H1 (cell line): ENCODE measurements around the gene MRPL50. TPM values are rescaled to one million over a fixed set of nuclear protein-coding genes. Genes with fewer than 3 reads are reported as not detected.

Experiments used
- CTCF ChIA-PET: fragments of 300-600 bp; sonication (Branson Sonifier 250); formaldehyde crosslinking; loops from one replicate; lab custom pipeline; 2021; ENCODE audit not compliant: partially characterized antibody; lab: Charles Lee
- POLR2A ChIA-PET: fragments of 300-600 bp; sonication (Branson Sonifier 250); formaldehyde crosslinking; loops from one replicate; lab custom pipeline; 2021; ENCODE audit warnings: inconsistent platforms; ENCODE audit not compliant: partially characterized antibody; lab: Charles Lee
- DNase-seq, 2 experiments: peaks; one replicate each; pipeline versions ENCODE4 v3.0.0 to v3.0.0-alpha.2; 2010 to 2022; ENCODE audit warnings: low spot score in 2 of 2, low read depth in 1 of 2, mixed read lengths in 1 of 2
- FAIRE-seq: peaks from 2 replicates; lab custom pipeline; 2011; peaks lifted over from hg19 to GRCh38; lab: Jason Lieb, UNC
- H2AFZ ChIP-seq: 2 replicates; pipeline ENCODE4 v1.8.1; 2012; ENCODE audit warnings: low read length, inconsistent platforms
- H2AK5ac ChIP-seq: 2 replicates; pipeline ENCODE4 v1.6.1; 2013; ENCODE audit warnings: low read depth, low read length
- H2BK120ac ChIP-seq: replicated peaks from 2 replicates; pipeline ENCODE3; 2013; ENCODE audit warnings: low read depth, low read length, inconsistent platforms
- H2BK12ac ChIP-seq: 2 replicates; pipeline ENCODE4 v1.6.1; 2013; ENCODE audit warnings: low read depth, low read length
- H2BK15ac ChIP-seq: 2 replicates; pipeline ENCODE4 v1.6.1; 2013; ENCODE audit warnings: low read length
- H2BK20ac ChIP-seq: 2 replicates; pipeline ENCODE4 v1.6.1; 2013; ENCODE audit warnings: low read length
- H2BK5ac ChIP-seq: 2 replicates; pipeline ENCODE4 v1.6.1; 2013; ENCODE audit warnings: low read depth, low read length
- H3K14ac ChIP-seq: 2 replicates; pipeline ENCODE4 v1.6.1; 2013; ENCODE audit warnings: inconsistent platforms; ENCODE audit not compliant: insufficient read length
- H3K18ac ChIP-seq: 2 replicates; pipeline ENCODE4 v1.6.1; 2013; ENCODE audit warnings: low read length; ENCODE audit errors: extremely low read depth
- H3K23ac ChIP-seq: 2 replicates; pipeline ENCODE4 v1.6.1; 2013; ENCODE audit warnings: inconsistent platforms; ENCODE audit not compliant: insufficient read length
- H3K23me2 ChIP-seq: 2 replicates; pipeline ENCODE4 v1.6.1; 2013; ENCODE audit warnings: low read depth, low read length
- H3K27ac ChIP-seq: 2 replicates; pipeline ENCODE4 v1.6.1; 2011; ENCODE audit warnings: low read depth, low read length, inconsistent platforms
- H3K27me3 ChIP-seq, 4 experiments: replicated peaks in 1 of 4; 1 replicate in 1 of 4; 2 replicates in 3 of 4; pipeline versions ENCODE4 v1.6.1 to v1.8.1; 2011 to 2013; ENCODE audit warnings: low read length in 3 of 4, mild to moderate bottlenecking in 3 of 4, inconsistent platforms in 2 of 4, mixed read lengths in 2 of 4, moderate library complexity in 1 of 4; ENCODE audit not compliant: control insufficient read depth in 3 of 4, insufficient read depth in 3 of 4; ENCODE audit errors: extremely low read depth in 1 of 4
- H3K36me3 ChIP-seq, 4 experiments: 2 replicates each; pipeline versions ENCODE4 v1.6.1 to v1.8.1; 2011 to 2013; ENCODE audit warnings: mild to moderate bottlenecking in 4 of 4, low read length in 3 of 4, moderate library complexity in 2 of 4, control low read depth in 1 of 4, inconsistent platforms in 1 of 4; ENCODE audit not compliant: insufficient read depth in 4 of 4, control insufficient read depth in 2 of 4
- H3K4ac ChIP-seq: replicated peaks from 2 replicates; pipeline ENCODE3; 2013; ENCODE audit warnings: low read length, low read depth, mixed read lengths, inconsistent platforms; ENCODE audit not compliant: insufficient read length
- H3K4me1 ChIP-seq, 4 experiments: replicated peaks in 1 of 4; 1 replicate in 1 of 4; 2 replicates in 3 of 4; pipeline versions ENCODE4 v1.6.1 to v1.8.1; 2011 to 2013; ENCODE audit warnings: low read length in 3 of 4, inconsistent platforms in 2 of 4, mixed read lengths in 1 of 4; ENCODE audit not compliant: insufficient read depth in 4 of 4, control insufficient read depth in 3 of 4
- H3K4me2 ChIP-seq, 2 experiments: 2 replicates each; pipeline versions ENCODE4 v1.6.1 to v1.8.1; 2011 to 2013; ENCODE audit warnings: low read depth in 2 of 2, low read length in 2 of 2, control low read depth in 1 of 2, inconsistent platforms in 1 of 2, mild to moderate bottlenecking in 1 of 2; ENCODE audit not compliant: insufficient read depth in 1 of 2
- H3K4me3 ChIP-seq, 4 experiments: fragments of 200-600, 300-600 bp in 1 of 4; sonication (generic), shearing (Covaris generic), sonication (Bioruptor Twin) in 1 of 4; 2 replicates each; pipeline versions ENCODE4 v1.5.1 to v1.8.1; 2011 to 2016; ENCODE audit warnings: low read length in 4 of 4, low read depth in 3 of 4, control low read depth in 2 of 4, inconsistent platforms in 2 of 4, mild to moderate bottlenecking in 2 of 4, mixed read lengths in 1 of 4, moderate library complexity in 1 of 4; ENCODE audit not compliant: insufficient read depth in 2 of 4; ENCODE audit errors: extremely low read depth in 1 of 4
- H3K56ac ChIP-seq: replicated peaks from 2 replicates; pipeline ENCODE3; 2013; ENCODE audit warnings: low read depth, mild to moderate bottlenecking, mixed read lengths, low read length, inconsistent platforms; ENCODE audit not compliant: insufficient read length
- H3K79me1 ChIP-seq: 2 replicates; pipeline ENCODE4 v1.6.1; 2013; ENCODE audit warnings: low read depth, low read length, control low read depth
- H3K79me2 ChIP-seq, 2 experiments: 2 replicates each; pipeline versions ENCODE4 v1.6.1 to v1.8.1; 2012 to 2013; ENCODE audit warnings: low read length in 2 of 2, mild to moderate bottlenecking in 2 of 2, inconsistent platforms in 1 of 2; ENCODE audit not compliant: insufficient read depth in 2 of 2, control insufficient read depth in 1 of 2
- H3K9ac ChIP-seq, 4 experiments: replicated peaks in 1 of 4; 1 replicate in 1 of 4; 2 replicates in 3 of 4; pipeline versions ENCODE4 v1.6.1 to v1.8.1; 2011 to 2013; ENCODE audit warnings: low read depth in 3 of 4, low read length in 3 of 4, control low read depth in 2 of 4, mild to moderate bottlenecking in 2 of 4, moderate library complexity in 2 of 4, inconsistent platforms in 1 of 4; ENCODE audit errors: extremely low read depth in 1 of 4
- H3K9me3 ChIP-seq, 2 experiments: 2 replicates each; pipeline versions ENCODE4 v1.6.1 to v1.8.1; 2012 to 2013; ENCODE audit warnings: mild to moderate bottlenecking in 2 of 2, moderate library complexity in 2 of 2, control low read depth in 1 of 2, inconsistent platforms in 1 of 2, low read depth in 1 of 2, low read length in 1 of 2, mixed read lengths in 1 of 2; ENCODE audit not compliant: insufficient read depth in 2 of 2
- H4K20me1 ChIP-seq, 2 experiments: replicated peaks in 1 of 2; 2 replicates each; pipeline versions ENCODE3 to v1.8.1; 2011 to 2013; ENCODE audit warnings: inconsistent platforms in 2 of 2, low read length in 2 of 2, mild to moderate bottlenecking in 1 of 2; ENCODE audit not compliant: insufficient read depth in 2 of 2, control insufficient read depth in 1 of 2
- H4K5ac ChIP-seq: 2 replicates; pipeline ENCODE4 v1.6.1; 2013; ENCODE audit warnings: low read length, low read depth, mixed read lengths, inconsistent platforms; ENCODE audit not compliant: insufficient read length
- H4K8ac ChIP-seq: 2 replicates; pipeline ENCODE4 v1.8.0; 2013; ENCODE audit warnings: mild to moderate bottlenecking, moderate library complexity, low read length, inconsistent platforms; ENCODE audit not compliant: insufficient read depth; ENCODE audit errors: extremely low read depth
- H4K91ac ChIP-seq: replicated peaks from 2 replicates; pipeline ENCODE3; 2013; ENCODE audit warnings: low read length, mixed read lengths, inconsistent platforms; ENCODE audit not compliant: insufficient read length
- CBX5 ChIP-seq: fragments of 300-800, 300-1000 bp; sonication (generic); IDR thresholded peaks from 2 replicates; pipeline ENCODE4 v1.7.1; 2016; ENCODE audit warnings: antibody characterized with exemption, low read length, low read depth
- CBX8 ChIP-seq: fragments of 300-800, 300-1000 bp; sonication (generic); IDR thresholded peaks from 2 replicates; pipeline ENCODE4 v1.7.1; 2016; ENCODE audit warnings: low read depth, low read length, borderline replicate concordance
- CHD2 ChIP-seq: IDR thresholded peaks from 2 replicates; pipeline ENCODE4 v1.6.1; 2012; ENCODE audit warnings: low read length, improper control_type of control experiment
- EZH2 ChIP-seq: fragments of 200-600 bp; sonication (generic); IDR thresholded peaks from 2 replicates; pipeline ENCODE4 v1.7.1; 2012; ENCODE audit warnings: low read depth, mild to moderate bottlenecking, moderate library complexity, low read length, inconsistent platforms; ENCODE audit not compliant: severe bottlenecking
- GABPA ChIP-seq: IDR thresholded peaks from 2 replicates; pipeline ENCODE4 v1.6.1; 2011; ENCODE audit warnings: mild to moderate bottlenecking, low read length, moderate library complexity, borderline replicate concordance; ENCODE audit not compliant: insufficient read depth
- KDM4A ChIP-seq: IDR thresholded peaks from one replicate; pipeline ENCODE4 v1.7.1; 2012; ENCODE audit warnings: low read depth, mild to moderate bottlenecking, moderate library complexity, low read length, inconsistent platforms; ENCODE audit not compliant: severe bottlenecking
- KDM5A ChIP-seq: fragments of 200-600 bp; IDR thresholded peaks from 2 replicates; pipeline ENCODE4 v1.7.1; 2012; ENCODE audit warnings: mild to moderate bottlenecking, low read length, inconsistent platforms, mixed read lengths
- NANOG ChIP-seq: IDR thresholded peaks from 2 replicates; pipeline ENCODE4 v1.6.1; 2011; ENCODE audit warnings: low read length, low read depth, mild to moderate bottlenecking, inconsistent platforms; ENCODE audit not compliant: insufficient read depth, poor library complexity, severe bottlenecking
- POU5F1 ChIP-seq: IDR thresholded peaks from 2 replicates; pipeline ENCODE4 v1.6.1; 2011; ENCODE audit warnings: low read depth, mild to moderate bottlenecking, low read length, moderate library complexity
- SAP30 ChIP-seq: fragments of 300-600 bp; sonication (generic); IDR thresholded peaks from 2 replicates; pipeline ENCODE4 v1.7.1; 2012; ENCODE audit warnings: low read length, moderate library complexity, mild to moderate bottlenecking, inconsistent platforms; ENCODE audit not compliant: insufficient read depth, insufficient replicate concordance
- SIN3A ChIP-seq, 2 experiments: IDR thresholded peaks in 1 of 2; conservative IDR thresholded peaks in 1 of 2; 2 replicates each; pipeline ENCODE4 v1.6.1; 2011 to 2012; ENCODE audit warnings: low read length in 2 of 2, improper control_type of control experiment in 1 of 2, low read depth in 1 of 2, mild to moderate bottlenecking in 1 of 2
- SRF ChIP-seq: IDR thresholded peaks from 2 replicates; pipeline ENCODE4 v1.6.1; 2011; ENCODE audit warnings: mild to moderate bottlenecking, low read depth, low read length, moderate library complexity
- TCF12 ChIP-seq: IDR thresholded peaks from 2 replicates; pipeline ENCODE4 v1.6.1; 2011; ENCODE audit warnings: low read depth, mild to moderate bottlenecking, low read length
- TEAD4 ChIP-seq: IDR thresholded peaks from 2 replicates; pipeline ENCODE4 v1.6.1; 2012; ENCODE audit warnings: low read depth, low read length, inconsistent platforms, mixed read lengths
- WGBS, 2 experiments: shearing (Covaris generic) in 1 of 2; methylation state at CpG; one replicate each; pipeline versions ENCODE4 v1.1.6 to v1.1.7; 2013 to 2015; ENCODE audit warnings: low lambda C conversion rate in 2 of 2, mixed read lengths in 2 of 2, inconsistent platforms in 1 of 2, low coverage in 1 of 2, missing lambda C conversion rate in 1 of 2; ENCODE audit not compliant: insufficient replicate concordance in 2 of 2, insufficient coverage in 1 of 2, insufficient read length in 1 of 2; ENCODE audit errors: extremely low coverage in 1 of 2, missing lambda C conversion rate in 1 of 2; 5-methylcytosine and 5-hydroxymethylcytosine counted together
- polyA plus RNA-seq, 7 experiments: library from polyadenylated mRNA; depleted of rRNA in 3 of 7; stranded (reverse) in 5 of 7; unstranded in 2 of 7; fragments of >200 nt in 5 of 7; fragments of 200-250 nt in 2 of 7; gene quantifications; 1 replicate in 5 of 7; 2 replicates in 1 of 7; 4 replicates in 1 of 7; pipeline versions ENCODE4 v1.2.1 to v1.2.3, GENCODE V29; 2011 to 2013; ENCODE audit warnings: missing spikeins in 2 of 7, mixed read lengths in 2 of 7
- total RNA-seq: library from RNA; stranded (reverse); fragmentation: NEBNext Ultra II Directional; extraction: Animal tissue kit (Norgen Biotek cat#: 25700); gene quantifications from 2 replicates; pipeline ENCODE4 v1.2.1, GENCODE V29; 2021

MRPL50 gene
- total and polyA plus RNA-seq, 2 of the 8 experiments (the other 6 are each of a cell fraction or from before 2014, with no cell fraction given) = 17.8 to 25.1 TPM

GRCh38 chr9:101419863-101420262, 21.4 kb upstream of the MRPL50 start:
- DNase-seq = no peak
- no peak overlapping the region for H3K23ac ChIP-seq
- no peaks in the 10 kb centered on the region for H3K9me3 ChIP-seq
- no peaks in the 10 kb centered on the region for H3K79me1 ChIP-seq
- H2BK12ac ChIP-seq = no peak overlapping the region
- no peak overlapping the region for H2BK20ac ChIP-seq
- no peaks in the 10 kb centered on the region for H3K4me1 ChIP-seq
- no peak overlapping the region for H3K4ac ChIP-seq
- H2BK5ac ChIP-seq = no peak overlapping the region
- no peak overlapping the region for H3K14ac ChIP-seq
- H4K8ac ChIP-seq = no peak overlapping the region
- ChIA-PET CTCF (interaction anchor here (1.3 to 2.1 kb wide), 3 partner anchors 31 to 110 kb away, joined by 3 to 5 read pairs (median 4); no protein-coding TSS in a partner anchor), POLR2A (interaction anchor here (1.5 to 2.6 kb wide), 2 partner anchors 8 to 21 kb away, joined by 6 read pairs; partner anchors contain the start of genes MRPL50 and ZNF189)
- H3K9ac ChIP-seq = no peak overlapping the region
- H2AK5ac ChIP-seq = no peak overlapping the region
- no peak overlapping the region for H3K4me3 ChIP-seq
- H2BK120ac ChIP-seq = no peak overlapping the region
- H2AFZ ChIP-seq = no peak overlapping the region
- H4K91ac ChIP-seq = no peak overlapping the region
- no peaks in the 10 kb centered on the region for H3K27me3 ChIP-seq
- H4K20me1 ChIP-seq = no peaks in the 10 kb centered on the region
- no peak overlapping the region for H2BK15ac ChIP-seq
- H3K18ac ChIP-seq = no peak overlapping the region
- no peak overlapping the region for H3K27ac ChIP-seq
- no peaks in the 10 kb centered on the region for H3K36me3 ChIP-seq
- no peak for FAIRE-seq
- no peak overlapping the region for H4K5ac ChIP-seq
- no peaks in the 10 kb centered on the region; the same call in 1 of the 2 replicates for H3K23me2 ChIP-seq
- no peak overlapping the region for H3K4me2 ChIP-seq
- WGBS, 2 experiments = 71% methylated on average over 2 of the region's 2 CpGs; no CpG with 5 or more reads in 1 of the 2 experiments
- no peak overlapping the region for H3K56ac ChIP-seq
- H3K79me2 ChIP-seq = no peaks in the 10 kb centered on the region
- TF ChIP-seq CHD2 (no peak), TCF12 (no peak), NANOG (no peak), KDM4A (no peak), GABPA (no peak), TEAD4 (no peak), KDM5A (no peak), POU5F1 (no peak), CBX8 (no peak), CBX5 (no peak), SRF (no peak), EZH2 (no peak), SIN3A (conservative IDR thresholded peaks at IDR 0.05 in 1 of 2, IDR thresholded peaks at IDR 0.05 in 1 of 2; ENCODE audit: low read depth in 1 of 2, low read length in 2 of 2) (no peak), SAP30 (no peak)
- TF ChIP-seq, all 59 proteins: peak for 0
